ENCODE results near the gene MEGF8. TPM values are rescaled to one million over a fixed set of nuclear protein-coding genes. Genes with fewer than 3 reads are reported as not detected.

MEGF8 gene
- total and polyA plus RNA-seq, 8 donors = 7.3 to 15.9 (median 9.0) TPM

- FAIRE-seq = no peak
Observed at GRCh38 chr19:42426643-42427042, 101.2 kb downstream of the MEGF8 start.

DNA sequence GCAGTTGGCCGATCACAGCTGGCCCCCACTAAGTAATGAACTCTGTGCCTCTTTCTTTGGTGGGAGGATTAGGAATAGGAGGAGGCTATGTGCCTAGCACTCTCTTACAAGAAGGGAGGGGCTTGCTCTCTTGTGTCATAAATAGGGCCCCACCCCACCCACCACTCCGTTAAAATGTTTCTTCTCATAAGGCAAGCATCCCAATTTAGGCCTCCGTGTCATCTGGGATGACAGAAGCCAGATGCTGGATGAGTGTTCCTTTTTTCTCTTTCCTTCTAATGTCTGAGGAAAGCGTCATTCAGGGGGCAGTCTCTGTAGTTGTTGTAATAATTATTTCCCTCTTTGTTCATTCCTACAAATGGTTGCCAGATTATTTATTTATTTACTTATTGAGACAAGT, 101.9 kb downstream of the MEGF8 start, which contains the start of gene LIPE:
Gene LIPE, minus strand, starts transcription at position 76 of the 400 bp plus-strand sequence. CDS start 239 bp downstream, outside the sequence.
- ATAC-seq (no peak), FAIRE-seq (no peak), DNase-seq (no peak)
- H3K4me1 ChIP-seq = peaks cover 0 to 8% (median 0%) of the 10 kb centered on the region in 3 donors
- WGBS, 2 donors = 73 to 83% methylated on average over 4 of the region's 4 CpGs
- no peaks in the 10 kb centered on the region for H3K27me3 ChIP-seq
- H3K27ac ChIP-seq = no peak within 1 kb of the TSS
- intact Hi-C loops (cut with DNase I) = no loop called here
- no peak for TF ChIP-seq CTCF (IDR thresholded peaks at IDR 0.05)
- H3K4me3 ChIP-seq = no peak within 1 kb of the TSS
- no peaks in the 10 kb centered on the region for H3K36me3 ChIP-seq
- H3K9me3 ChIP-seq = no peaks in the 10 kb centered on the region

More at GRCh38 chr19:42426643-42427042, 101.2 kb downstream of the MEGF8 start:
- 89 to 94% methylated on average over 3 of the region's 3 CpGs for WGBS, 2 donors
- no peak for ATAC-seq
- H3K27me3 ChIP-seq = no peaks in the 10 kb centered on the region
- H3K36me3 ChIP-seq = no peaks in the 10 kb centered on the region
- no peak overlapping the region for H3K4me3 ChIP-seq
- peaks cover 0 to 8% (median 0%) of the 10 kb centered on the region in 3 donors for H3K4me1 ChIP-seq
- no peak overlapping the region for H3K27ac ChIP-seq
- intact Hi-C loops (cut with DNase I) = no loop called here
- no peak for TF ChIP-seq CTCF (IDR thresholded peaks at IDR 0.05)
- DNase-seq = no peak
- no peaks in the 10 kb centered on the region for H3K9me3 ChIP-seq

Small RNA genes lying within 50 kb of the gene (microRNA-seq; reads per million reads assigned to microRNA genes)
- gene MIR8077 = 0 reads per million in 2 donors

Other genes with a start within 250 kb of the MEGF8 start
- gene ZNF574, start 249.5 kb upstream of the MEGF8 start, total RNA-seq = 1 to 10 TPM; 3.9 to 8.5 (median 5.8) TPM
- 1 to 10 TPM; 4.9 to 6.2 TPM for gene ZNF574, start 249.5 kb upstream of the MEGF8 start, polyA plus RNA-seq
- gene POU2F2, start 193.2 kb upstream of the MEGF8 start, total RNA-seq = 1 to 10 TPM in 3 of 6 donors, under 1 TPM in 3; 0.56 to 5.6 (median 1.00) TPM
- 1 to 10 TPM; 1.7 to 1.9 TPM for gene POU2F2, start 193.2 kb upstream of the MEGF8 start, polyA plus RNA-seq
- 10 to 100 TPM in 5 of 6 donors, 1 to 10 TPM in 1; 9.7 to 17.8 (median 12.8) TPM for gene DEDD2, start 108.0 kb upstream of the MEGF8 start, total RNA-seq
- 10 to 100 TPM; 22.3 to 25.4 TPM for gene DEDD2, start 108.0 kb upstream of the MEGF8 start, polyA plus RNA-seq
- 1 to 10 TPM; 5.0 to 7.5 (median 6.2) TPM for gene ZNF526, start 105.3 kb upstream of the MEGF8 start, total RNA-seq
- gene ZNF526, start 105.3 kb upstream of the MEGF8 start, polyA plus RNA-seq = 1 to 10 TPM; 2.4 to 3.9 TPM
- 10 to 100 TPM in 5 of 6 donors, 1 to 10 TPM in 1; 9.9 to 19.4 (median 14.5) TPM for gene GSK3A, start 83.0 kb upstream of the MEGF8 start, total RNA-seq
- 10 to 100 TPM; 25.7 to 27.6 TPM for gene GSK3A, start 83.0 kb upstream of the MEGF8 start, polyA plus RNA-seq
- 10 to 100 TPM; 20.5 to 29.2 (median 22.2) TPM for gene ERF, start 70.5 kb upstream of the MEGF8 start, total RNA-seq
- gene ERF, start 70.5 kb upstream of the MEGF8 start, polyA plus RNA-seq = 10 to 100 TPM; 36.6 to 48.5 TPM
- 10 to 100 TPM; 27.7 to 37.6 (median 32.0) TPM for gene CIC, start 56.4 kb upstream of the MEGF8 start, total RNA-seq
- gene CIC, start 56.4 kb upstream of the MEGF8 start, polyA plus RNA-seq = 10 to 100 TPM; 47.1 to 65.0 TPM
- gene PRR19, start 23.5 kb upstream of the MEGF8 start, total RNA-seq = under 1 TPM; 0.12 to 0.69 (median 0.34) TPM
- under 1 TPM; 0.34 to 0.99 TPM for gene PRR19, start 23.5 kb upstream of the MEGF8 start, polyA plus RNA-seq
- 10 to 100 TPM in 4 of 6 donors, 1 to 10 TPM in 2; 6.2 to 19.8 (median 10.2) TPM for gene PAFAH1B3, start 23.0 kb upstream of the MEGF8 start, total RNA-seq
- gene PAFAH1B3, start 23.0 kb upstream of the MEGF8 start, polyA plus RNA-seq = 10 to 100 TPM; 18.2 to 24.3 TPM
- 1 to 10 TPM in 2 of 6 donors, under 1 TPM in 4; 0.46 to 1.5 (median 0.94) TPM for gene TMEM145, start 12.3 kb upstream of the MEGF8 start, total RNA-seq
- gene TMEM145, start 12.3 kb upstream of the MEGF8 start, polyA plus RNA-seq = 1 to 10 TPM; 2.2 to 8.2 TPM
- 1 to 10 TPM in 1 of 6 donors, under 1 TPM in 4, not detected in 1; 0.32 to 1.9 (median 0.61) TPM for gene CNFN, start 64.7 kb downstream of the MEGF8 start, total RNA-seq
- 1 to 10 TPM; 4.0 to 4.2 TPM for gene CNFN, start 64.7 kb downstream of the MEGF8 start, polyA plus RNA-seq
- gene LIPE, start 101.8 kb downstream of the MEGF8 start, total RNA-seq = 10 to 100 TPM in 1 of 6 donors, 1 to 10 TPM in 5; 1.6 to 14.4 (median 4.0) TPM
- 10 to 100 TPM in 1 of 2 donors, 1 to 10 TPM in 1; 6.4 to 38.3 TPM for gene LIPE, start 101.8 kb downstream of the MEGF8 start, polyA plus RNA-seq
- 10 to 100 TPM in 4 of 6 donors, 1 to 10 TPM in 2; 5.1 to 42.1 (median 11.8) TPM for gene CXCL17, start 117.3 kb downstream of the MEGF8 start, total RNA-seq
- 1 to 10 TPM; 4.3 to 4.7 TPM for gene CXCL17, start 117.3 kb downstream of the MEGF8 start, polyA plus RNA-seq
- gene CEACAM1, start 202.8 kb downstream of the MEGF8 start, total RNA-seq = 1 to 10 TPM; 1.3 to 7.0 (median 1.7) TPM
- gene CEACAM1, start 202.8 kb downstream of the MEGF8 start, polyA plus RNA-seq = 1 to 10 TPM; 2.1 to 7.2 TPM